Measurements from ENCODE around the gene COL23A1. TPM values are rescaled to one million over a fixed set of nuclear protein-coding genes. Genes with fewer than 3 reads are reported as not detected.
A peak's percentile ranks its signal among the peaks of the same experiment; 100 is the strongest.

The COL23A1 gene
- total and polyA plus RNA-seq, 8 donors = 0.52 to 9.5 (median 7.5) TPM

DNA sequence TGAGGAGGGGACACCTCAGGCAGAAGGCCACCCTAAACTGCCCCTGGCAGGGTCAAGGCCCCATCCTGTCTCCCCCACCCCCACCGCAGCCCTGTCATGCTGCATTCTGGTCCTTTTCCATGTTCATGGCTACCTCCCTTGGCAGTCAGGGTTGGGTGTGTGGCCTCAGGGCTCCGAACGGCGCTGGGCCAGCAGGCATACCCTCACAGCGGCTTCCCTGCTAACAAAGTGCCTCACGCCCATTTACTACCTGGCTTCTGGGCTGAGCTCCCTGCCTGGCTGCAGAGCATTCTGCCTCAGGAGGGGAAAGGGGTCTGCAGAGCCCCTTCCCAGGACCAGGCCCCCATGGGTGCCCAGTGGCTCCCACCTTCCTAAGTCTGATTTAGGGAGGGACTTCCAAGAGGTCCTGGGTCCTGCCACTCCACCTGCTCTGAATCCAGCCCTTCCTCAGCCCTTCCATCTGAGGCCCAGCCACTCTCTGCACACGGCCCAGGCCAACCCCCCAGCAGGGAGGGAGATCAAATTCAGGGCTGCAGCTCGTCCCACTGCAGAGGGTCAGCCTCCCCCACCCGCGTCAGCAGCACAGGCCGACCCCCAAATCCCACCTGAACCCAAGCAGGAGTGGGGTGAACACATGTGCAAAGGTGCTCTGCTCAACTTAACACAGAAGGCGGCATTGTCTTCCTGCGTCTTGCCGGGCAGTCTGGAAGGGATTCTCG lies 241.7 kb downstream of the COL23A1 start:
- Histone ChIP-seq H3K36me3 (no peaks in the 10 kb centered on the region), H3K27ac (no peak overlapping the region), H3K4me3 (no peak overlapping the region), H3K27me3 (no peaks in the 10 kb centered on the region), H3K4me1 (peaks cover 0 to 8% of the 10 kb centered on the region in 2 donors), H3K9me3 (no peaks in the 10 kb centered on the region)
- no peak for ATAC-seq
- intact Hi-C loops (cut with DNase I) = no loop called here
- TF ChIP-seq, protein P1, sequence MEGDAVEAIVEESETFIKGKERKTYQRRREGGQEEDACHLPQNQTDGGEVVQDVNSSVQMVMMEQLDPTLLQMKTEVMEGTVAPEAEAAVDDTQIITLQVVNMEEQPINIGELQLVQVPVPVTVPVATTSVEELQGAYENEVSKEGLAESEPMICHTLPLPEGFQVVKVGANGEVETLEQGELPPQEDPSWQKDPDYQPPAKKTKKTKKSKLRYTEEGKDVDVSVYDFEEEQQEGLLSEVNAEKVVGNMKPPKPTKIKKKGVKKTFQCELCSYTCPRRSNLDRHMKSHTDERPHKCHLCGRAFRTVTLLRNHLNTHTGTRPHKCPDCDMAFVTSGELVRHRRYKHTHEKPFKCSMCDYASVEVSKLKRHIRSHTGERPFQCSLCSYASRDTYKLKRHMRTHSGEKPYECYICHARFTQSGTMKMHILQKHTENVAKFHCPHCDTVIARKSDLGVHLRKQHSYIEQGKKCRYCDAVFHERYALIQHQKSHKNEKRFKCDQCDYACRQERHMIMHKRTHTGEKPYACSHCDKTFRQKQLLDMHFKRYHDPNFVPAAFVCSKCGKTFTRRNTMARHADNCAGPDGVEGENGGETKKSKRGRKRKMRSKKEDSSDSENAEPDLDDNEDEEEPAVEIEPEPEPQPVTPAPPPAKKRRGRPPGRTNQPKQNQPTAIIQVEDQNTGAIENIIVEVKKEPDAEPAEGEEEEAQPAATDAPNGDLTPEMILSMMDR (IDR thresholded peaks at IDR 0.05) = no peak
- DNase-seq = peak in 1 of 4 donors; percentile 19

DNA sequence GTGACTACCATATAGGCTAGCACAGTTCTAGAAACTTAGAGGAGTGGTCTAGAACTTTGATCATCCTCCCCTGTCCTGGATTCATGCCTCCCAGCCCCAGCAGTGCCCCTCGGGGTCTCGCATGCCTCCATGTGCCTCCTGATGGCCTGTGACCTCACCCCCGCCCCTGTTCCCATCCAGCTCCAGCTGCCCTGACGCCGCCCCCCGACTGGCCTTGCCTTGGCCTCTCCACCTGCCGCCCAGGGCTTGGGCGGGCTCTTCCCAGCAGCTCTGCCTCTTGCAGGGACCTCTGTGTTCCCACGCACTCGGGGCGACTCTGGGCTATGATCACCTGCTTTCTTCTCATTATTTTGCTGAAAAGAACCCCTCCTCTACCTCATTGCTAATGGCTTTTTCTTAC lies 242.2 kb downstream of the COL23A1 start:
- Histone ChIP-seq H3K4me1 (peaks cover 0 to 8% of the 10 kb centered on the region in 2 donors), H3K9me3 (no peaks in the 10 kb centered on the region), H3K27me3 (no peaks in the 10 kb centered on the region), H3K27ac (no peak overlapping the region), H3K36me3 (no peaks in the 10 kb centered on the region), H3K4me3 (no peak overlapping the region)
- TF ChIP-seq, protein P1 (IDR thresholded peaks at IDR 0.05) = no peak
- DNase-seq (peak in 1 of 4 donors; percentile 16), ATAC-seq (no peak)
- intact Hi-C loops (cut with DNase I) = no loop called here

DNA sequence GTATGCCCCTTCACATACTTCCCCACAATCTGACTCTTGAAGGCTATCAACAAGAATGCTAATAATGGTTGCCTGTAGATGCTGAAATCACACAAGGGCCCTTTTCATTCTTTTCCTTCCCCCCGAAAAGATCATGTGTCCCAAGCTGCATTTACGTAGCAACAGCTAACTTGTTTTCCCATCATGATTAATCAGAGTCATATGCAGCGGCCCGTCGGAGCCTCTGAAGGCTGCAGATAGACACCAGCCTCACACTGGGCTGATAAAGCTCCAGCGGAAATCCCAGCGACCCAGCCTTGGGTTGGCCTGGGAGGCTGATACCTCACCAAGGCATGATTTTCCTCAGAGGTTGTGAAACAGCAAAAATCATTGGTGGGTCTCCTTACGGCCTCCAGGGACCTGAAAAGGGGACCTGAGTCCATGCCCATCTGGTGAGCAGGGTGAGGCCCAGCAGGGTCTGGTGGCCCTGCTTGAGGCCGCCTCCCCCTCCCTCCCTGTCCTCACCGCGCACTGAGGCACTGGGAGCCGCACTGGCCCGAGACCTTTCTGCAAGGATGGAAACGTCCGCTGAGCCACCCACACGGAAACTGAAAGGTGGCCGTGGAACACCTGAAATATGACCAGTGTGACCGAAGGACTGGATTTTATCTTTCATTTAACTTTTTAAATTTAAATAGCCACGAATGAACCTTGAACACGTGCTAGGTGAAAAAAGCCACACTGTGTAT lies 243.4 kb downstream of the COL23A1 start:
- no peaks in the 10 kb centered on the region for H3K27me3 ChIP-seq
- H3K9me3 ChIP-seq = no peaks in the 10 kb centered on the region
- H3K27ac ChIP-seq = no peak overlapping the region
- no peaks in the 10 kb centered on the region for H3K36me3 ChIP-seq
- intact Hi-C loops (cut with DNase I) = no loop called here
- TF ChIP-seq, protein P1 (IDR thresholded peaks at IDR 0.05) = no peak
- H3K4me3 ChIP-seq = no peak overlapping the region
- ATAC-seq (no peak), DNase-seq (peak in 1 of 4 donors; percentile 10)
- peaks cover 0 to 8% of the 10 kb centered on the region in 2 donors for H3K4me1 ChIP-seq

DNA sequence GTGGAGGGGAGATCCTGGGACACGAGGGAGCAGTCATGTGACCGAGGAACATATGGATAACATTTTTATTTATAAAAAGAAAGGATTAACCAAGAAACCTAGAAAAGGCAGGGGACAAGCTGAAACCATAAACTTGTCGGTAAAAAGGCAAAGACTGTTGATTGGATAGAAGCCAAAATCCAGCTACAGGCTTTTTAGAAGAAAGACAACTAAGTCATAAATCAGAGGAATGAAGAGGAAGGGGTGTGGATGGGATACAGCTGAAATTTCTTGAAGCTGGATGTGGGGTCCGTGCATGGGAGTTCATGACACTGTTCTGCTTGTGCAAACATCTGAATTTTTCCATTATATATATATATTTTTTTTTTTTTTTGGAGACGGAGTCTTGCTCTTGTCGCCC lies 246.9 kb downstream of the COL23A1 start:
- no peak for ATAC-seq
- Histone ChIP-seq H3K4me1 (no peaks in the 10 kb centered on the region), H3K27me3 (no peaks in the 10 kb centered on the region), H3K36me3 (no peaks in the 10 kb centered on the region), H3K27ac (no peak overlapping the region), H3K9me3 (no peaks in the 10 kb centered on the region), H3K4me3 (no peak overlapping the region)
- DNase-seq = no peak
- intact Hi-C loops (cut with DNase I) = no loop called here
- TF ChIP-seq, protein P1 (IDR thresholded peaks at IDR 0.05) = no peak

DNA sequence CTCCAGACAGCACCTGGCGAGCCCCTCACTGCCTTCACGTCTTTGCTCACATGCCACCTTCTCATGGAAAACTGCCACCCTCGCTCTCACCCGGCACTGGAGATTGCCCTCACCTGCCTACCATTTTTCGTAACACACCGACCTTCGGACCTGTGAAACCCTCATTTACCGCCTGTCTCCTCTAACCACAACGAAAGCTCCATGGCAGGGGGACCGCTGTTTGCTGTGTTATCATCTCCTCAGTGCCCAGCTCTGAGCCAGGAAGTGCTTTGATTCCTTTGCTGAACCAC lies 248.4 kb downstream of the COL23A1 start:
- Histone ChIP-seq H3K36me3 (no peaks in the 10 kb centered on the region), H3K27ac (no peak overlapping the region), H3K4me3 (no peak overlapping the region), H3K27me3 (no peaks in the 10 kb centered on the region), H3K4me1 (no peaks in the 10 kb centered on the region), H3K9me3 (no peaks in the 10 kb centered on the region)
- DNase-seq = no peak
- ATAC-seq = no peak
- intact Hi-C loops (cut with DNase I) = no loop called here
- TF ChIP-seq, protein P1 (IDR thresholded peaks at IDR 0.05) = no peak
